GM15510 (cell line): ENCODE measurements around the gene UBR3.

ENCODE experiments used
- POLR2A ChIP-seq: IDR thresholded peaks from 3 replicates; pipeline ENCODE4 v1.6.1; 2011; ENCODE audit warnings: borderline replicate concordance; ENCODE audit not compliant: insufficient read length; ENCODE audit errors: extremely low read depth

UBR3 gene, protein sequence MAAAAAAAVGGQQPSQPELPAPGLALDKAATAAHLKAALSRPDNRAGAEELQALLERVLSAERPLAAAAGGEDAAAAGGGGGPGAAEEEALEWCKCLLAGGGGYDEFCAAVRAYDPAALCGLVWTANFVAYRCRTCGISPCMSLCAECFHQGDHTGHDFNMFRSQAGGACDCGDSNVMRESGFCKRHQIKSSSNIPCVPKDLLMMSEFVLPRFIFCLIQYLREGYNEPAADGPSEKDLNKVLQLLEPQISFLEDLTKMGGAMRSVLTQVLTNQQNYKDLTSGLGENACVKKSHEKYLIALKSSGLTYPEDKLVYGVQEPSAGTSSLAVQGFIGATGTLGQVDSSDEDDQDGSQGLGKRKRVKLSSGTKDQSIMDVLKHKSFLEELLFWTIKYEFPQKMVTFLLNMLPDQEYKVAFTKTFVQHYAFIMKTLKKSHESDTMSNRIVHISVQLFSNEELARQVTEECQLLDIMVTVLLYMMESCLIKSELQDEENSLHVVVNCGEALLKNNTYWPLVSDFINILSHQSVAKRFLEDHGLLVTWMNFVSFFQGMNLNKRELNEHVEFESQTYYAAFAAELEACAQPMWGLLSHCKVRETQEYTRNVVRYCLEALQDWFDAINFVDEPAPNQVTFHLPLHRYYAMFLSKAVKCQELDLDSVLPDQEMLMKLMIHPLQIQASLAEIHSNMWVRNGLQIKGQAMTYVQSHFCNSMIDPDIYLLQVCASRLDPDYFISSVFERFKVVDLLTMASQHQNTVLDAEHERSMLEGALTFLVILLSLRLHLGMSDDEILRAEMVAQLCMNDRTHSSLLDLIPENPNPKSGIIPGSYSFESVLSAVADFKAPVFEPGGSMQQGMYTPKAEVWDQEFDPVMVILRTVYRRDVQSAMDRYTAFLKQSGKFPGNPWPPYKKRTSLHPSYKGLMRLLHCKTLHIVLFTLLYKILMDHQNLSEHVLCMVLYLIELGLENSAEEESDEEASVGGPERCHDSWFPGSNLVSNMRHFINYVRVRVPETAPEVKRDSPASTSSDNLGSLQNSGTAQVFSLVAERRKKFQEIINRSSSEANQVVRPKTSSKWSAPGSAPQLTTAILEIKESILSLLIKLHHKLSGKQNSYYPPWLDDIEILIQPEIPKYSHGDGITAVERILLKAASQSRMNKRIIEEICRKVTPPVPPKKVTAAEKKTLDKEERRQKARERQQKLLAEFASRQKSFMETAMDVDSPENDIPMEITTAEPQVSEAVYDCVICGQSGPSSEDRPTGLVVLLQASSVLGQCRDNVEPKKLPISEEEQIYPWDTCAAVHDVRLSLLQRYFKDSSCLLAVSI (N-terminal part only)

DNA sequence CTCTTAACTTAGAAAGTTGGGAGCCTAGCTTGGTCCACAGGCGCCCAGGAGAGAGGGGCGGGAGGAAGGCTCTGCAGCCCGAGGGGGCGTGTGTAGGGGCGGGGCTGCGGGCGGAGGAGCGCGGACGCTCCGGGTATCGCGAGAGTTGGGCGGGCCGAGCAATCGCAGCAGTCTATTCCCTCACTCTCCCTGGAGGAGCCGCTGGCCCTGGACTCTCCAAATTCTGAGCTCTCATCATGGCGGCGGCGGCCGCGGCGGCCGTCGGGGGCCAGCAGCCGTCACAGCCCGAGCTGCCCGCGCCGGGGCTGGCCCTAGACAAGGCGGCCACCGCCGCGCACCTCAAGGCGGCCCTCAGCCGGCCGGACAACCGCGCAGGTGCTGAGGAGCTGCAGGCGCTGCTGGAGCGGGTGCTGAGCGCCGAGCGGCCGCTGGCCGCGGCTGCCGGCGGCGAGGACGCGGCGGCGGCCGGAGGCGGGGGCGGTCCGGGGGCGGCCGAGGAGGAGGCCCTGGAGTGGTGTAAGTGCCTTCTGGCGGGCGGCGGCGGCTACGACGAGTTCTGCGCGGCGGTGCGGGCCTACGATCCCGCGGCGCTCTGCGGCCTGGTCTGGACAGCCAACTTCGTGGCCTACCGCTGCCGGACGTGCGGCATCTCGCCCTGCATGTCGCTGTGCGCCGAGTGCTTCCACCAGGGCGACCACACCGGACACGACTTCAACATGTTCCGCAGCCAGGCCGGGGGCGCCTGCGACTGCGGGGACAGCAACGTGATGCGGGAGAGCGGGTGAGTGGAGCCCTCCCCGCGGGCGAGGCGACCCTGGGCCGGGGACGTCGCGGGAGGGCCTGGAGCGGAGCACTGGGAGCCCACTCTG is at the start of gene UBR3:
Gene UBR3 (plus strand): TSS at position 183 of the 869 bp plus-strand sequence. CDS start 54 bp downstream, at position 237.
- peak; percentile 85 for TF ChIP-seq POLR2A

DNA sequence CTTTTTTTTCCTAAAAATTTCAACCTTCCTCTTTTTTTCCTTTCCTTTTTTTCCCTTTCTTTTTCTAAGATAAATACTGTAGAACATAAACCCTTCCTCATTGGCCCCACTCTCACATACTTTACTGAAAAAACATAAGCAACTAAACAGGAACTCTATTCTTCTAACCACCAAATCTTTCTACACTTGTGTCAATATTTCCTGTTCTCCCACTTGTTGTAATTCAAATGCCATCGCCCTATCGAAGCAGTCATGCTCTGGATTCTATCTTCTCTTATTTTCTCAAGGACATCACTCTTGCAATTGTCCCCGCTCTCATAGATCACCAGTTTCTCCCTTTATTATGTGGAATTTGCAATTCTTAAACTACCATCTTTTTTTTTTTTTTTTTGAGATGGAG is 48.8 kb upstream of the UBR3 start:
- TF ChIP-seq POLR2A: no peak

DNA sequence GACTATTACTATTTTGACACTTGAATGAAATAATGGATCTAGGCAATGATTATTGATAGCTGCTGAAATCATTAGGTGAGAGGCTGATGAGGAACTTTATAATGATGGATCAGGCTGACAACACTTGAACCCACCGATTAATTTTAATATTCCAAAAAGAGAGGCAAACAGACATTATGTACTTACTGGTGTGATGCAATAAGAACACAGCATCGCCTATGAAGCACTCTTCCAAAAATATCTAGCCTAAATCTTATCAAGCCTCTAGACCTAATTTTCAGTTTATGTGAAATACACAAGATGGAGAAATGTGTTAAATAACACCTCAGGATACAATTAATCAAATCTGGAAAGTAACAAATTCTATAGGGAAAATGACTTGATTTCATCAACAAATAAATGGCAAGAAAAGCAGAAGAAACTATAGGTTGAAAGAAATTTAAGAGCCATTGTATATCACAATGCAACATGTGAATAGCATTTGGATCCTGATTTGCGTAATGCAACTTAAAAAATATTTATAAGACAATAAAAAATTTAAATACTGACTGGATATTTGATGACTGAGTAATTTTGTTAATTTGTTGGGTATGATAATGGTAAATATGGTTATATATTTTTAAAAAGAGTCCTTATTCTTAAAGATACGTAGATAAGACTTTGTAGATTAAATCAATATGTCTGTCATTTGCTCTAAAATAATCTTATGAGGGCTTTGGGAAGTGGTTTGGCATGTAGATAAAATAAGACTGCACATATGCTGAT is 45.8 kb upstream of the UBR3 start:
- no peak for TF ChIP-seq POLR2A

DNA sequence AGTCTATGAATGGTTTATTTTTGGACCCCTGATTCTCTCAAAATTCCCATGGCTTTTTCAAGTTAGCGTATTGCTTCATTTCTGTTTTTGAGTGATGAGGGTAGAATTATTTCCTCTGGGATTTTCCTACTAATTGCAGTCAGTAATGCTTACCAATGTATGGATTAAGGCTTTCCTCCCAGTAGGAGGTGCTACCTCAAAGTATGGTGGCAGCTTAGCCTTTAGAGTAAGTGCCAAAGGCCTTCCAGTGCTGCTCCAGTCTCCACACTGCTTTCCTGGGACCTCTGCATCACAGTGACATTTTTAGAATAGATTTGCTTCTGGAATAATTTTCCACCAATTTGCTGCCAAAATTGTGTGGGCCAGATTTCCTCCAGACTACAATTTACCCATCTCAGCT is 44.7 kb upstream of the UBR3 start:
- no peak for TF ChIP-seq POLR2A

DNA sequence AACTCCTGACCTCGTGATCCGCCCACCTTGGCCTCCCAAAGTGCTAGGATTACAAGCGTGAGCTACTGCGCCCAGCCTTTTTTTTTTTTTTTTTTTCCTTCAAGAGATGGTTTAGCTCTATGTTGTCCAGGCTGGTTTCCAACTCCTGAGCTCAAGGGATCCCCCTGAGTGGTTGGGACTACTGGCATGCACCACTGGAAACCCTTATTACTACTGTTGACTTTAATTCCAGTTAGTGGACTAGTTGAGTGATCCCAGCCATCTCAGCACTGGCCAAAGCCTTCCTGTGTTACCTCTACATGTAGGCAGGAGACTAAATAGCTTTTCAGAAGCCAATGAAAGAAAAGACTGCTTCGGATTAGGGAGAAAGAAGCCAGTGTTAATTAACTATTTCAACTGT is 36.7 kb upstream of the UBR3 start:
- no peak for TF ChIP-seq POLR2A

DNA sequence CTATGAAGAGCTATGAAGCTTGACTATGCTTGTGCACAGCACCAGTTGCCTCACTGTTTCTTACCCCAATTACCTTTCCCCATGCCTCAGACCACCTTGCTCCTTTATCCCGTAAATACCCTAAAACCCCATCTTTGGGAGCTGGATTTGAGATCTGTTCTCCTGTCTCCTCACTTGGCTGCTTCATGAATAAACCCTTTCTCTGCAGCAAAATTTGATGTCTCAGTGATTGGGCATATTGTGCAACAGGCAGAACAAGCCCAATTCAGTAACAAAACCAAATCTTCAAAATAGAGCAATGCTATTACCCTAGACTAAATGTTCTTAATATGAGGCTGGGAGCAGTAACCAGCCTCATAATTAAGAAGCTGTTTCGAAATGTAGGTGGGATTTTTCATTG is 32.1 kb upstream of the UBR3 start:
- no peak for TF ChIP-seq POLR2A

DNA sequence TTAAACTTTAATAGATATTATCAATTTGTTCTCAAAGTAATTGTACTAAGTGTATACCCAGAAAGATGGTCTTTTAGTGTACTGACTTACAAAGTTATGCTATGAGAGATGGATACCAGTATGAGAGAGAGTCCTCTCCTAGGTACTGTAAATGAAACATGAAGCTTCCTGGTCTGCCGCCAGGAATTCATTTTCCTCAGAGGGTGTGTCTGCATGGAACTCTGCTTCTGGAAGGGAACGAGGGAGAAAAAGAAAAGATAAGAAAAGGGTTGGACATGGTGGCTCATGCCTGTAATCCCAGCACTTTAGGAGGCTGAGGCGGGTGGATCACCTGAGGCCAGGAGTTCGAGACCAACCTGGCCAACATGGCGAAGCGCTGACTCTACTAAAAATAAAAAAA is 30.8 kb upstream of the UBR3 start:
- TF ChIP-seq POLR2A: no peak

DNA sequence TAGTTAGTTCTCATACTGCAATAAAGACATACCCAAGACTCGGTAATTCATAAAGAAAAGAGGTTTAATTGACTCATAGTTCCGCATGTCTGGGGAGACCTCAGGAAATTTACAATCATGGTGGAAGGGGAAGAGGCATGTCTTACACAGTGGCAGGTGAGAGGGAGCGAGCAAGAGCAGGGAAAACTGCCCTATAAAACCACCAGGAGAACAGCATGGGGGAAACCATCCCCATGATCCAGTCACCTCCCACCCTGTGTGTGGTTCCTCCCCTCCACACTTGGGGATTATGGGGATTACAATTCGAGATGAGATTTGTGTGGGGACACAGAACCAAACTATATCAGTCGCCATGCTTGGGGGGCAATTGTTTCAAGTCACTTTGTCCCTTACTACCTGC is 29.7 kb upstream of the UBR3 start:
- TF ChIP-seq POLR2A: no peak

DNA sequence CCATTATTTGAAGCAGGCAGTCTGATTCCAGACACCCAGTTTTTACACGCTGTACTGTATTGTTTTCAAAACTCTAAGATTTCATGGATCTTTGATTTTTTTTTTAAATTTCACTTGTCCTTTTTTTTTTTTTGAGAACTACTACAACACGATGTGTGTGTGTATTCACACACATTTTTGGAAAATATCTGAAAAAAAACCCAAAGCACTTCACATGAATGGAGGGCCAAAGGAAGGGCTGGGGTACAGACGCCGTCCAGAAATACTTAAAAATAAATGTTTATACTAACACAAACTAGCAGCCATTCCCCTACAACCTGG is 28.9 kb upstream of the UBR3 start:
- TF ChIP-seq POLR2A: no peak

DNA sequence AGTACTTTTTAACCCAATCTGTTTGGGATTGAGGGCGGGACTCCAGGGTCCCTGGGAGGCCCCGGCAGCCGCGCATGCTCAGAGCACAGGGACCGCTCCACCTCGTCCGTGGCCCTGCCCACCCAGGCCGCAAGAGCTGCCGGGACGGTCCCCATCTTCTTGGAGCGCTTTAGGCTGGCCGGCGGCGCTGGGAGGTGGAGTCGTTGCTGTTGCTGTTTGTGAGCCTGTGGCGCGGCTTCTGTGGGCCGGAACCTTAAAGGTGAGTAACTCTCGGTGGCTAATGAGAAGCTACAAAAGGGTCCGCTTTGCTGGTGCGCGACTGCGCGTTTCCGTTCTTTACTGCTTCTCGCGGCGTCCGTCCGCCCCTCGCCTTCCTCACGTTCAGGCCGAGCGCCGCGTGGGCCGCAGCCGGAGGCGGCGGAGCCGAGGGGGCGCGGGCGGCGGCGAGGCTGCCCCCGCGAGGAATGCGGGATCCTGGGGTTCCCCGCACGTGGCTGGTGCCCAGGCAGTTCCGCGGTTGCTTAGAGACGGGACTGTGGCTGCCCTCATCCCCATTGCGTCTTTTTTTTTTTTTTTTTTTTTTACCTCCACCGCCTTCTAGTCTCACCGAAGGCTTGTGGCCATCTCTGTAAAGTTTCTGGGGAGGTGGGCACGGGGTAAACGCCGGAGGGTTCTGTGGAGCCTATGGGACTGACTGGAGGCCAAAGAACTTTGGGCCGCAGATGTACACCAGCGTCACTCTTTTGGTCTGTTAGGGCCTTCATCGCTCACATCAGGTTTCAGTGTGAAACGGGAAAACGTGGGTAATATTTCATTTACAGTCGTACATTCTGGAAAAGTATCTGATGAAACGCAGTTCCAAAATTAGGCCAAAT is 28.3 kb upstream of the UBR3 start, which contains the start of gene SSB:
Gene SSB (plus strand): TSS at position 154 of the 875 bp plus-strand sequence. CDS start 2,090 bp downstream, outside the sequence.
- peak; percentile 88 for TF ChIP-seq POLR2A

DNA sequence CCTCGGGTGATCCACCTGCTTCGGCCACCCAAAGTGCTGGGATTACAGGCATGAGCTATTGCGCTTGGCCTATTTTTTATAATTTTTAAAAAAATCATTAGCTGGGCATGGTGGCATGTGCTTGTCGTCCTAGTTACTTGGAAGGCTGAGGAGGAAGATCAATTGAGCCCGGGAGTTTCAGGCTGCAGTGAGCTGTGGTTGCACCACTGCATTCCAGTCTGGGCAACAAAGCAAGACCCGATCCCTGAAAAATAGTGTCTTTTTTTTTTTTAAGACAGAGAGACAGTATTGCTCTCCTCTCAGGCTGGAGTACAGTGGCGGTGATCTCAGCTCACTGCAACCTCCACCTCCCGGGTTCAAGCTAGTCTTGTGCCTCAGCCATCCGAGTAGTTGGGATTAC is 23.8 kb upstream of the UBR3 start:
- no peak for TF ChIP-seq POLR2A

DNA sequence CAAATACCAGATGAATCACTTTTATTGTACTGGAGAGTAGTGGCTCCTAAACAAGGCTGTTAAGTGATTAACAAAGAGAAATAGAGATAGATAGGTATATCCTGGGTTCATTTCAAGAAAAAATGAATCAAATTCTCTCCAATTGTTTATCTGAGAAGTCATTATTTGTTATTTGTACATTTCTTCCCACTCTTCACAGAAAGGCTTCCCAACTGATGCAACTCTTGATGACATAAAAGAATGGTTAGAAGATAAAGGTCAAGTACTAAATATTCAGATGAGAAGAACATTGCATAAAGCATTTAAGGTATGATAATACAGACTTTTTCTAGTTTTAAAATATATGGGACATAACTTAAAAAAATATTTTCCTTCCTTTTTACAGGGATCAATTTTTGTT is 20.7 kb upstream of the UBR3 start:
- no peak for TF ChIP-seq POLR2A
